GM10266 (cell line): ENCODE data around the gene SHISA2.

Source experiments
- DNase-seq: peaks from one replicate; pipeline ENCODE4 v3.0.0; 2012; ENCODE audit errors: extremely low spot score
- CTCF ChIP-seq: IDR thresholded peaks from 2 replicates; pipeline ENCODE4 v1.5.1; 2012; ENCODE audit warnings: mild to moderate bottlenecking, low read depth; ENCODE audit not compliant: control insufficient read depth, insufficient read depth; ENCODE audit errors: missing control alignments

Gene SHISA2

DNA sequence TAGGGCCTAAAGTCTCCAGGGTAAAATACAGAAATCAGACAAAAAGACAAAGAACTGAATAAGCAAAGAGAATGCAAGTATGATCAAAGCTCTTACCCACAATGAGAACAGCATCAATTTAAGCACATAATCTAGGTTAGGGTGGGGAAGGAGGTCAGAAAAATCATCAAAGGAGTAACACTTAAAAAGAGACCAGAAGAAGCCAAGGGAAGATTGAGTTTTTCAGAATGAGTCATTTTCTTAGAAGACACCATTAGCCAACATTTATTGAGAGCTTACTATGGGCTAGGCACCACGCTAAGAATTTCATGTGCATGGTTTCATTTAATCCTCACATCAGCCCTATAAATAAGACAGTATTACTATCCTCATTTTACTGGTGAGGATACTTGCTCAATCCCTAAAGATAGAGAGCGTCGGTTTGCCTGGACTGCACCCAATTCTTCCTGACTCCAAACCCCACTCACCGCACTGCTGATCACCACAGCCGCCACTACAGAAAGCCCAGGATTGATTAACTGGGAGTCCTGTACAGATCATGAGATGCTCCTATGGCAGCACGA, 1.7 kb upstream of the SHISA2 start:
- TF ChIP-seq CTCF = no peak
- DNase-seq = no peak

DNA sequence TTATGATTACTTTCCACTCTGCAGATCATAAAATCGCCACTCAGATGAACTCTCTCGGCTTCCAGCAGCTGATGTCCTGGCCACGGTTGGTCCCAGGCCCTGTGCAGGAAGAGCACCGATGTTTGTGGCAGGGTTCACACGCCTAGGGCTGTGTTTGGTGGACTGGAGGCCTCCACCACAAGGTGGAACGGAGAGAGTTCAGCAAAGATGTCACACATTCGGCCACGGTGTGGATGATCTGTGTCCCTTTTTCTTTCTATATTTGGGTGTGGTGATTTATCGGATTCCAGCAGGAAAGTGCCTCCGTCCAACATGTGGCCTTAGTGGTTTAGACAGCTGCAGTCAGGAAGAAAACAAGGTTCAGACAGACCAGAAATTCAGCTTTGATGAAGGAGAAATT, 521 bp upstream of the SHISA2 start:
- no peak for TF ChIP-seq CTCF
- no peak for DNase-seq

DNA sequence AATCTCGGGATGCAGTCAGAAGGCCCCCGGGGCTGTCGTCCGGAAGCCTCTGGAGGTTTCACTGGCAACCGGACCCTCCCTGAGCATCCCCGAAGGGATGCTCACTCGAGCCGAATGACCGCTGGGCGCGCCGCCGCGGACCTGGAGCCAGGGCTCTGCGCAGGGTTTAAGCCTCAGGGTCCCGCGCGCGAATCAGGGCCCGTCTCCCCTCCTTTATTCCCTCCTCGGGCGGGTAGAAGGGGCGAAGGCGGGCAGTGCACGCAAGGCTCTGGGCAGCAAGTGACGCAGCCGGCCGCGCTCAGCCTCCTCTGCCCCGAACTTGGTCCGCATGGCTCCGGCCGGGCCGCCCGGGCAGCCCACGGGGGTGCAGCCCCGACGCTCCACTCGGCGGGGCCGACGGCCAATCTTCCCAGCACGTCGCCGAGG, 572 bp downstream of the SHISA2 start:
- no peak for TF ChIP-seq CTCF
- no peak for DNase-seq

- TF ChIP-seq CTCF = no peak
- no peak for DNase-seq
Observed at GRCh38 chr13:26050568-26051230, 1.1 kb downstream of the SHISA2 start.

DNA sequence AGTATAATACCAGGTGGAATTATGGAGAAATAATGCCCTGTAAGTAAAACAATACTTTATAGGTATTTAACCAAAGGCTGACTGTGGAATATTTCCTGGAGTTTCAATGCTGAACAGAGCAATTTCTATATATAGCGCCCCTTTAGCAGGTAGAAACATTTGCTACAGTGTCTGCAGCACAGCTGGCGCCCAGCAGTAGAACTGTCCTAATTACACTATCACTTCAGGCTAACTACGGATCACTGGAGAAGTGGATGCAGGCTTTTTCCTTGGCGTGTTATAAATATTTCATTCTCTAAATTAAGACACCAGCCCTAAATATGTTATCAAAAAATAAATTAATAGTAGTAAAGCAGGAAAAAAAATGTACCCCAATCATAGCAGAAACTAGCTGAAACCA, 3.1 kb downstream of the SHISA2 start:
- DNase-seq = no peak

GRCh38 chr13:26047040-26047439, 4.8 kb downstream of the SHISA2 start:
- no peak for DNase-seq
- TF ChIP-seq CTCF = no peak

More for the DNA sequence above, 3.1 kb downstream of the SHISA2 start:
- TF ChIP-seq CTCF = no peak

- no peak for DNase-seq
- TF ChIP-seq CTCF = no peak
Observed at GRCh38 chr13:26046639-26047038, 5.2 kb downstream of the SHISA2 start.
